HG03575 (cell line): ENCODE measurements around the gene CDHR2.

Source experiments
- ATAC-seq: cut with Tn5 transposase; IDR thresholded peaks from one replicate; pipeline ENCODE4 v1.9.1; 2021; ENCODE audit not compliant: unreplicated experiment, insufficient number of reproducible peaks, low FRiP score; ENCODE audit errors: extremely low read depth

The CDHR2 gene

GRCh38 chr5:176548967-176549444 lies at the start of gene CDHR2:
CDHR2 (plus strand) TSS chr5:176549342; CDS start chr5:176565353, 16,011 bp downstream.
- ATAC-seq, result no peak

- no peak for ATAC-seq
Observed at GRCh38 chr5:176500511-176500910, 48.6 kb upstream of the CDHR2 start.

- ATAC-seq, result no peak
Observed at GRCh38 chr5:176501333-176501732, 47.8 kb upstream of the CDHR2 start.

GRCh38 chr5:176503496-176503895 lies 45.6 kb upstream of the CDHR2 start:
- no peak for ATAC-seq

- ATAC-seq, result no peak
Observed at GRCh38 chr5:176507911-176508310, 41.2 kb upstream of the CDHR2 start.

- ATAC-seq, result no peak
Observed at GRCh38 chr5:176508603-176509002, 40.5 kb upstream of the CDHR2 start.

GRCh38 chr5:176513788-176514187 lies 35.4 kb upstream of the CDHR2 start:
- no peak for ATAC-seq

- no peak for ATAC-seq
Observed at GRCh38 chr5:176514244-176514950, 34.7 kb upstream of the CDHR2 start.

GRCh38 chr5:176515396-176515795 lies 33.7 kb upstream of the CDHR2 start:
- ATAC-seq, result no peak

GRCh38 chr5:176517053-176517661 lies 32.0 kb upstream of the CDHR2 start:
- no peak for ATAC-seq

GRCh38 chr5:176519810-176520720 lies 29.1 kb upstream of the CDHR2 start:
- ATAC-seq, result no peak

GRCh38 chr5:176521286-176521685 lies 27.9 kb upstream of the CDHR2 start:
- ATAC-seq, result no peak

GRCh38 chr5:176521699-176522263 lies 27.4 kb upstream of the CDHR2 start:
- no peak for ATAC-seq

GRCh38 chr5:176524138-176524537 lies 25.0 kb upstream of the CDHR2 start:
- ATAC-seq, result no peak

GRCh38 chr5:176524987-176525386 lies 24.2 kb upstream of the CDHR2 start:
- no peak for ATAC-seq

GRCh38 chr5:176525677-176526076 lies 23.5 kb upstream of the CDHR2 start:
- ATAC-seq, result no peak

- no peak for ATAC-seq
Observed at GRCh38 chr5:176526462-176526861, 22.7 kb upstream of the CDHR2 start.

GRCh38 chr5:176527246-176528222 lies 21.6 kb upstream of the CDHR2 start:
- no peak for ATAC-seq
